GM12873 (cell line): ENCODE results near the gene TMEM145.
A peak's percentile ranks its signal among the peaks of the same experiment; 100 is the strongest.

Source experiments
- TF ChIP-seq, protein P1 (sequence below): IDR thresholded peaks from 2 replicates; pipeline ENCODE4 v1.5.1; 2012; ENCODE audit warnings: low read depth, mild to moderate bottlenecking, moderate library complexity, low read length, control low read depth; ENCODE audit not compliant: insufficient read depth; ENCODE audit errors: missing control alignments

The TMEM145 gene

DNA sequence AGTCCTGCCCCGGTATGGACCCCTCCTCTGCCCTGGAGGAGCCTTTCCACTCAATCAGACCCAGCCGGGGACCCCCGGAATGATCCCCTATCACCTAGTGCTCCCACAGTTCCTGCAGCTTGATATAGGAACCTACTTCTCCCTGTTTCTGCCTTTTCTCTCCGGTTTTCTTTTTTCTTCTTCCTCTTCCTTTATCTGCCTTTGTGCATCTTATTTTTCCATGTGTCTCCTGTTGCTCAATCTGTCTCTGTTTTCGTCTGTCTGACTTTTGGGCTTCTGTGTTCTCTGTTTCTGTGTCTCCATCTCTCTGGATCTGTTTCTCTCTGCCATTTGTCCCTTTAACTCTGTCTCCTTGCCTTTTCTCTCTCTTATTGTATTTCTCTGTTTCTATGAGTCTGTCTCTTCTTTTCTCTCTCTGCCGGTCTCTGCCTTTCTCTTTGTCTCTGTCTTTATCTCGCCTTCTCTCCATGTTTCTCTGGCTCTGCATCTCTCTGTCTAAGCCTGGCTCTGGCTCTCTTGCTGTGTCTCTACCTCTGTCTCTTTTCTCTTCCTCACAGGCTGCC, 22.3 kb downstream of the TMEM145 start:
- TF ChIP-seq, protein P1, sequence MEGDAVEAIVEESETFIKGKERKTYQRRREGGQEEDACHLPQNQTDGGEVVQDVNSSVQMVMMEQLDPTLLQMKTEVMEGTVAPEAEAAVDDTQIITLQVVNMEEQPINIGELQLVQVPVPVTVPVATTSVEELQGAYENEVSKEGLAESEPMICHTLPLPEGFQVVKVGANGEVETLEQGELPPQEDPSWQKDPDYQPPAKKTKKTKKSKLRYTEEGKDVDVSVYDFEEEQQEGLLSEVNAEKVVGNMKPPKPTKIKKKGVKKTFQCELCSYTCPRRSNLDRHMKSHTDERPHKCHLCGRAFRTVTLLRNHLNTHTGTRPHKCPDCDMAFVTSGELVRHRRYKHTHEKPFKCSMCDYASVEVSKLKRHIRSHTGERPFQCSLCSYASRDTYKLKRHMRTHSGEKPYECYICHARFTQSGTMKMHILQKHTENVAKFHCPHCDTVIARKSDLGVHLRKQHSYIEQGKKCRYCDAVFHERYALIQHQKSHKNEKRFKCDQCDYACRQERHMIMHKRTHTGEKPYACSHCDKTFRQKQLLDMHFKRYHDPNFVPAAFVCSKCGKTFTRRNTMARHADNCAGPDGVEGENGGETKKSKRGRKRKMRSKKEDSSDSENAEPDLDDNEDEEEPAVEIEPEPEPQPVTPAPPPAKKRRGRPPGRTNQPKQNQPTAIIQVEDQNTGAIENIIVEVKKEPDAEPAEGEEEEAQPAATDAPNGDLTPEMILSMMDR: no peak

DNA sequence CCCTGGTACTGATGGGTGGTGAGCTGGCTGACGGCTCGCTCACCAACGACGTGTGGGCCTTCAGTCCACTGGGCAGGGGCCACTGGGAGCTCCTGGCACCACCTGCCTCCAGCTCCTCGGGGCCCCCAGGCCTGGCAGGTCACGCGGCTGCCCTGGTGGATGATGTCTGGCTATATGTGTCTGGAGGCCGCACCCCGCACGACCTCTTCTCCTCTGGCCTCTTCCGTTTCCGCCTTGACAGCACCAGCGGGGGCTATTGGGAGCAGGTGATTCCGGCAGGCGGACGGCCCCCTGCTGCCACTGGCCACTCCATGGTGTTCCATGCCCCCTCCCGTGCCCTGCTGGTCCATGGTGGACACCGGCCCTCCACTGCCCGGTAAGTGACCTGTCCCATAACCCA, 22.9 kb downstream of the TMEM145 start:
- TF ChIP-seq, protein P1: no peak

DNA sequence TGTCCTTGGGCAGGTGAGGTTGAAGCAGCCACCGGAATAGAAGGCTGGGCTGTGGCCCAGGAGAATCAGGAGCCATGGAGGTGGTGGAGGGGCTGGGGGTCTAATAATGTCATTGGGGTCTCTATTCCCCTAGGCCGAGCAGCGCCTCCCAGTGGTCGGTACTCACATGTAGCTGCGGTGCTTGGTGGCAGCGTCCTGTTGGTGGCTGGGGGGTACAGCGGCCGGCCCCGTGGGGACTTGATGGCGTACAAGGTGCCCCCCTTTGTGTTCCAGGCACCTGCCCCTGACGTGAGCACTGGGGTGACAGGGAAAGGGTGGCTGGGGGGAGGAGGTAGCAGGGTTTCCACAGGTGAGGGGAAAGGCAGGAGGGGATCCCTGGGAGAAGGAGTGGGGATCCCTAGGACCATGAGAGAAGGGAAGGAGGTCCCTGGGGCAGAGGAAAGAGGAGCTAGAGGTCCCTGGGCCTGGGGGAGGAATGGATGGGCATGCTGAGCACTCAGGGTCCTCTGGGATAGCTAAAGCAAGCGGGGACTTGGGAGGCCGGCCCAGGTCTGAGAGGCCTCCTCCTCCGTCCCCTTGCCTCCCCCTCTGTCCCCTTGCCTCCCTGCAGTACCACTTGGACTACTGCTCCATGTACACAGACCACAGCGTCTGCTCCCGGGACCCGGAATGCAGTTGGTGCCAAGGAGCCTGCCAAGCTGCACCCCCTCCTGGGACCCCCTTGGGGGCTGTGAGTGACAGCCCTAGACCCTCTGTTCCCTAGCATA, 30.4 kb downstream of the TMEM145 start:
- TF ChIP-seq, protein P1: peak; percentile 44

DNA sequence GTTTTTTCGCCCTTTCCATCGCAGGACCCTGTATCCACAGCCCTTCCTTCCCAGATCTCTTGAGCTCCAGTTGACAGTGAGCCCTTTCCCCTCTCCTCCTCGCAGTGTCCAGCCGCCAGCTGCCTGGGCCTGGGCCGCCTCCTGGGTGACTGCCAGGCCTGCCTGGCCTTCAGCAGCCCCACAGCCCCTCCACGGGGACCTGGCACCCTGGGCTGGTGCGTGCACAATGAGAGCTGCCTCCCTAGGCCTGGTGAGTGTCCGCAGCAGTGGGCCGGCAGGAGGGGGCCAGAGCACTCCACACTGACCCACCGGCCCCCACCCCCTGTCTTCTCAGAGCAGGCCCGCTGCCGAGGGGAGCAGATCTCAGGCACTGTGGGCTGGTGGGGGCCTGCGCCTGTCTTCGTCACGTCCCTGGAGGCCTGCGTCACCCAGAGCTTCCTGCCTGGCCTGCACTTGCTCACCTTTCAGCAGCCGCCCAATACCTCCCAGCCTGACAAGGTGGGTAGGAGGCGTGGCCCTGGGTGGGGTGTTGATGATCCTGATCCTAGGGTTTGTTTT, 31.3 kb downstream of the TMEM145 start:
- TF ChIP-seq, protein P1: no peak

DNA sequence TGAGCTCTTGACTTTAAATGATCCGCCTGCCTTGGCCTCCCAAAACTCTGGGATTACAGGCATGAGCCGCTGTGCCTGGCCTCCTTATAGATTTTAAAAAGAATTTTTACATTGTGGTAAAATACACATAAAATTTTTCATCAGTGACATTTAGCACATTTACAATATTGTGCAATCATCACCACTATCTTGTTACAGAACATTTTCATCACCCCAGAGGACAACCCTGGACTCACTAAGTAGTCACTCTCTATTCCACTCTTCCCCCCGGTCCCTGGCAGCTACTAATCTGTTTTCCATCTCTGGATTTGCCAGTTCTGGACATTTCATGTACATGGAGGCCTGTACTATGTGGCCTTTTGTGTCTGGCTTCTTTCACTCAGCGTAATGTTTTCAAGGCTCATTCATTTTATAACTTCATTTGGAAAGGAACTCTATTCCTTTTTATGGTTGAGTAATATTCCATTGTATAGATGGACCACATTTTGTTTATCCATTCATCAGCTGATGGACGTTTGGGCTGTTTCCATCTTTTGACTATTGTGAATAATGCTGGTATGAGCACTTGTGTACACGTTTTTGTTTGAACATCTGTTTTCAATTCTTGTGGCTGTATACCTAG, 32.2 kb downstream of the TMEM145 start:
- TF ChIP-seq, protein P1: no peak

DNA sequence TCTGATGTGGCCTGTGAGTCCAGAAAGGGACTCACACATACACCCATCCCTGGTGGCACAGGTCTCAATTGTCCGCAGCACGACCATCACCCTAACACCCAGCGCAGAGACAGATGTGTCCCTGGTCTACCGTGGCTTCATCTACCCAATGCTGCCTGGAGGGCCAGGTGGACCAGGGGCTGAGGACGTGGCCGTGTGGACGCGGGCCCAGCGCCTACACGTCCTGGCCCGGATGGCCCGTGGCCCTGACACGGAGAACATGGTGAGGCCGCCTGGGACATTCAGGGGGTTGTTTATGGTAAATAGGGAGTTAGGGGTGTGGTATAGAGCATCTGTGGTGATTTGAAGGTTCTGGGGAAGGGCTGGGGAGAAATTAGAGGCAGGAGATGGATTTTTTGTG, 35.1 kb downstream of the TMEM145 start:
- TF ChIP-seq, protein P1: no peak
